GM18858 (cell line): ENCODE results near the gene MPHOSPH10.
"Not testable (repeated sequence)": the region's sequence is repeated elsewhere in the genome, so short reads cannot be mapped to it uniquely, and the experiment has no call there.

Experiments
- ATAC-seq: cut with Tn5 transposase; IDR thresholded peaks from one replicate; pipeline ENCODE4 v1.9.1; 2021; ENCODE audit not compliant: unreplicated experiment

MPHOSPH10 gene, protein sequence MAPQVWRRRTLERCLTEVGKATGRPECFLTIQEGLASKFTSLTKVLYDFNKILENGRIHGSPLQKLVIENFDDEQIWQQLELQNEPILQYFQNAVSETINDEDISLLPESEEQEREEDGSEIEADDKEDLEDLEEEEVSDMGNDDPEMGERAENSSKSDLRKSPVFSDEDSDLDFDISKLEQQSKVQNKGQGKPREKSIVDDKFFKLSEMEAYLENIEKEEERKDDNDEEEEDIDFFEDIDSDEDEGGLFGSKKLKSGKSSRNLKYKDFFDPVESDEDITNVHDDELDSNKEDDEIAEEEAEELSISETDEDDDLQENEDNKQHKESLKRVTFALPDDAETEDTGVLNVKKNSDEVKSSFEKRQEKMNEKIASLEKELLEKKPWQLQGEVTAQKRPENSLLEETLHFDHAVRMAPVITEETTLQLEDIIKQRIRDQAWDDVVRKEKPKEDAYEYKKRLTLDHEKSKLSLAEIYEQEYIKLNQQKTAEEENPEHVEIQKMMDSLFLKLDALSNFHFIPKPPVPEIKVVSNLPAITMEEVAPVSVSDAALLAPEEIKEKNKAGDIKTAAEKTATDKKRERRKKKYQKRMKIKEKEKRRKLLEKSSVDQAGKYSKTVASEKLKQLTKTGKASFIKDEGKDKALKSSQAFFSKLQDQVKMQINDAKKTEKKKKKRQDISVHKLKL

DNA sequence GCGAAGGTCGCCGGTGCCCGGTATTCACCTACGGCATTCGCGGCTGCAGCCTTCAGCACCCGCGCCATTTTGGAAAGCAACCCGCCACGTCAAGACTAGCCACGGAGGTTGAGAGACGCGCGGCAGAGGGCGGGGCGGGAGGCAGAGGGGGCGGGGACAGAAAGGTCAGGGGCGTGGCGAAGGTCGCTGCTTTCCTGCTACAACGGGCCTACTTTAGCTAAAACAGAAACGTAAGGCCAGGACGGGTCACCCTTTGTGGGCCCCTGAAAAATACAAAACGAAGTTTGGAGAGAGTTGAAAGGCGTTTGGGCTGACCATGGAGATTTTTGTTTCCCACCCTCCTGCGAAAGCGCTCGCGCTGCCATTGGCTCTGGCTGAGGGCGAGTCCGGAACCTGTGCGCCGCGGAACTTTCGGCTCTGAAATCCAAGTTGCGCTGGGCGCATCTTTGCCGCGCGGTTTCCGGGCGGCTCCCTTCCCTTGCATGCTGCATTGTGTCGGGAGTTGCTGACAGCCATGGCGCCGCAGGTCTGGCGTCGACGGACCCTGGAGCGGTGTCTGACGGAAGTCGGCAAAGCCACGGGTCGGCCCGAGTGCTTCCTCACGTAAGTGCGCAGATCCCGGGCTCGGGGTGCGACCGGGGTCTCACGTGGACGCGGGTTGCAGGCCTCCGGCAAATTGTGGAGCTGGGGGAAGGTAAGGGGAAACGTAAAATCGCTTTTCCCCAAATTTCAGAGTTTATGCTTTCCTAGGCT lies at the start of gene MPHOSPH10, which contains the start of gene MCEE:
MPHOSPH10 (plus strand) TSS at position 483 of the 753 bp plus-strand sequence; CDS start at position 515, 32 bp downstream.
MCEE (minus strand) TSS at position 78 of the 753 bp plus-strand sequence; CDS start at position 68, 10 bp downstream.
- ATAC-seq, result peak; percentile 91

DNA sequence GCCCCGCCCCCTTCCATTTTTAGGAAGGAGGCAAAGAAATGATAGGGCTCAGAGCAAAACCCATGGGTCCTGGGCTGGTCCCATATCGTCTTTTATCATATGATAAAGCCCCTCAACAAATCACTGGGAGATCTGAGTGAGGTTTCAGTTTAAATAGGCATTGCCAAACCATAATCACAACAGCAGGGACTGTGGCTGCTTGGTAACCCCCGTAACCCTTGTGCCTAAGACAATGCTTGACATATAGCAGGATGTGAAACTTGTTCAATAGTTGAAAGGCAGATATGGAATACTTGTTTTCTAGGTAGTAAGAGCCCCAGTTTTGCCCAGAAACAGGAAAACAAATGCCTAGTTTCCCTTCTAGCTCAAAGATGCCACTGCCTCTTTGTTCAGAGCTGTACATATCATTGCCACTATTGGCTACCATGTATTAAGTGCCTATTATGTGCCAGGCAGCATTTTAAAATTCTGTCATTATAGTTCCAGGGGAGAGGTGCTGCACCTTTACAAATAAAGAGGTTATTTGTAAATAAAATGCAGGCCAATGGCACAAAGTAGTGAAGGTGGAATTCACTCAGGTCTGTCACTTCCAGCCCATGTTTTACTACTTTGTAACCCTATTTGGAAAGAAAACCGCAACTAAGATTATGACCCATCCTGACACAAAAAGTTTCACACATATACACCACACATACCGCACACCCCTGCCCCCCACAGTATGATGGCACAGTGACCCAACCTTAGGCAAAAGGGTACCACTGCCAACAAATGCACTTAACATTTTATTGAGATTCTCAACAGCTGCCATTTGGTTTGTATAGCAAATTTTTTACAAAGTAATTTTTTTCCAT lies 47.8 kb upstream of the MPHOSPH10 start:
- ATAC-seq, result peak; percentile 43

DNA sequence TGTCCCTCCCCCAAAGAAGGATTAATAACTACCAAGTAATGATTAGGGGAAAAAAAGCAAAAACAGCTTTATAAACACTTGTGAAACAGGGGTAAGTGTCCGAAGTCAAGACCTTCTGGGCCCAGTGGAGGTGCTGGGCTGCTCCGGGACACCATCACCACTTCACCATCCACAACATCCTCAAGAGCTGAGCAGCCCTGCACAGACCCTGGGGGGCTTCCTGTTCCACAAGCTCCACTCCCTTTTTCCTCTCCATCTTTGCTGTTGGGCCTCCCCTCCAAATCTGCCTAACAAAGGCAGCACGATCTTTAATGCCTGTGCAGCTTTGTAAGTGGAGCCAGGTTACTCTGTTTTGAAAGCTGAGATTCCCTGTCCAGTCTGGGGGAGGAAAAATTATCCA lies 47.1 kb upstream of the MPHOSPH10 start:
- not testable (repeated sequence) for ATAC-seq

DNA sequence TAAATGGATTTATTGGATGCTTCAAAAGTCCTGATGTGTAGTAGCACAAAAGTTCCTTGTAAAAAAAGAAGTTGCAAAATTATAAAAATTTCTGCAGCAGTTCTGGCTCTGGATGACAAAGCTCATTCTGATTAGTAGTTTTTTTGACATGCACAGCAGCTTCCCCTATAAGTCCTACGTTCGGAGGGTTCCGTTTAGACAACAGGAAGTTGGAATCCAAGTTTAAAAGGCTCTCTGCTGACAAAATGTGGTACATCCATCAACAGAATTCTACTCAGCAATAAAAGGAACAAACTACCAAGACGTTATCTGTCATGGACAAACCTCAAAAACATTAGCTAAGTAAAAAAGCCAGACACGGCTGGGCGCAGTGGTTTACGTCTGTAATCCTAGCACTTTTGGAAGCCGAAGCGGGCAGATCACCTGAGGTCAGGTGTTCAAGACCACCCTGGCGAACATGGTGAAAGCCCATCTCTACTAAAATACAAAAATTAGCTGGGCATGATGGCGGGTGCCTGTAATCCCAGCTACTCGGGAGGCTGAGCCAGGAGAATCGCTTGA lies 46.6 kb upstream of the MPHOSPH10 start:
- ATAC-seq, result not testable (repeated sequence)

DNA sequence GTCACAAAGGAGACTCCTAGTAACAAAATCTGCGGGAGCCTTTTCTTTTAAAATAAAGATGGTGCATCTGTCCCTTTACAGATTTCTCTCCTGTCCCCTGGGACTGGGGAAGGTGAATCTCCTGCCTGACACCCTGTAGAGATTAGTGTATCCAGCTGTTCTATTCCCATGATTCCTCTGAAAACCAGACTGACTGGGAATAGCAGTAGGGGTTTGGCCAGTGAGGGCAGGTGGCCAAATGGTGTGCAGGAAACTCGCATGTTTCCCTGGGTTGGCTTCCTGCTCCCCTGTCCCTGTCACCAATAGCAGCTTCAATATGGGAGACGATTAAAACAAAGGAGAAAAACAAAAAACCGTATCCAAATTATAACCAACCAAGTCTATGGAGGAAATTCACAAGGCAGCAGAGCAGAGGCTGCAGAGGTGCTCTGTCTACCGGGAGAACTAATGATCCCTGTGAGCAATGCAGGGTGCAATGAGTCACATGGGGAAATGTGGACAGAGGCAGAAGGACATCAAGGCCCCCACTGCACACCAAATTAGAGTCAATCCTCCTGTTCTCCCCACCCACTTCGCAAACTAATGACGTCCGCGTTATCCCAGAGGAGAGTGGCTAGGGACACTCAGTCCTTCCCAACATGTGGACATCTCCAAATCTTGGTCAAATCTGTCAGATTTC lies 45.0 kb upstream of the MPHOSPH10 start:
- ATAC-seq, result not testable (repeated sequence)

DNA sequence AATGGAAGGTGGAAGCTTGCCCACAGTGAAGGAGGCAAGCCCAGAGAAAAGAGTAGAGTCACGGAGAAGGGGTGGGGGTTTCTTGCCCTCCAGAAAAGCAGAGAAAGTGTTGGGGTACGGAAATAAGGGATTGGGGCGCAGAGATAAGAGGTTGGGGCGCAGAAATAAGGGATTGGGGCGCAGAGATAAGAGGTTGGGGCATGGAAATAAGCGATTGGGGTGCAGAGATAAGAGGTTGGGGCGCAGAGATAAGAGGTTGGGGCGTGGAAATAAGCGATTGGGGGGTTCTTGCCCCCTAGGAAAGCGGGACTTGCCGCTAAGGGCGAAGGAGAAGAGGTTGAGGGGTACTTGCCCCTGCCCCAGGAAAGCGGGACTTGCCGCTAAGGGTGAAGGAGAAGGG lies 41.0 kb upstream of the MPHOSPH10 start:
- not testable (repeated sequence) for ATAC-seq

DNA sequence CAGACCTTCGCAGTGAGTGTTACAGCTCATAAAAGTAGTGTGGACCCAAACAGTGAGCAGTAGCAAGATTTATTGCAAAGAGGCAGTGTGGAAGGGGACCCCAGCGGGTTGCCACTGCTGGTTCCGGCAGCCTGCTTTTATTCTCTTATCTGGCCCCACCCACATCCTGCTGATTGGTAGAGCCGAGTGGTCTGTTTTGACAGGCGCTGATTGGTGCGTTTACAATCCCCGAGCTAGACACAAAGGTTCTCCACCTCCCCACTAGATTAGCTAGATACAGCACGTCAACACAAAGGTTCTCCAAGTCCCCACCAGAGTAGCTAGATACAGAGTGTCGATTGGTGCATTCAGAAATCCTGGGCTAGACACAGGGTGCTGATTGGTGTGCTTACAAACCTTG lies 38.6 kb upstream of the MPHOSPH10 start:
- ATAC-seq, result not testable (repeated sequence)

DNA sequence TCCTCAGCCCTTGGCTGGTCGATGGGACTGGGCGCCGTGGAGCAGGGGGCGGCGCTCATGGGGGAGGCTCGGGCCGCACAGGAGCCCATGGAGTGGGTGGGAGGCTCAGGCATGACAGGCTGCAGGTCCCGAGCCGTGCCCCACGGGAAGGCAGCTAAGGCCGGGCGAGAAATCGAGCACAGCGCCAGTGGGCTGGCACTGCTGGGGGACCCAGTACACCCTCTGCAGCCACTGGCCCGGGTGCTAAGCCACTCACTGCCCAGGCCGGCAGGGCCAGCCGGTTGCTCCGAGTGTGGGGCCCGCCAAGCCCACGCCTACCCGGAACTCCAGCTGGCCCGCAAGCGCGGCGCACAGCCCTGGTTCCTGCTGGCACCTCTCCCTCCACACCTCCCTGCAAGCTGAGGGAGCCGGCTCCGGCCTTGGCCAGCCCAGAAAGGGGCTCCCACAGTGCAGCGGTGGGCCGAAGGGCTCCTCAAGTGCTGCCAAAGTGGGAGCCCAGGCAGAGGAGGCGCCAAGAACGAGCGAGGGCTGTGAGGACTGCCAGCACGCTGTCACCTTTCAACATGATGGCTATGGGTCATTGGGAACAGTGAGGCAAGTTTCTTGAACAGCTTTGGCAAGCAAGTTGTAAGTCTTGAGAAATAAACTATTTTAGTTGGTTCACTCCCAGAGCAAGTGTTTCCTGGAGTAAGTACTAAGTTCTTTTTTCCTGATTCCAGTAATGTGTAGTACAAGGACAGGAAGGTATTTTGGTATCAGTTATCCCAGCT lies 37.8 kb upstream of the MPHOSPH10 start:
- ATAC-seq, result not testable (repeated sequence)

DNA sequence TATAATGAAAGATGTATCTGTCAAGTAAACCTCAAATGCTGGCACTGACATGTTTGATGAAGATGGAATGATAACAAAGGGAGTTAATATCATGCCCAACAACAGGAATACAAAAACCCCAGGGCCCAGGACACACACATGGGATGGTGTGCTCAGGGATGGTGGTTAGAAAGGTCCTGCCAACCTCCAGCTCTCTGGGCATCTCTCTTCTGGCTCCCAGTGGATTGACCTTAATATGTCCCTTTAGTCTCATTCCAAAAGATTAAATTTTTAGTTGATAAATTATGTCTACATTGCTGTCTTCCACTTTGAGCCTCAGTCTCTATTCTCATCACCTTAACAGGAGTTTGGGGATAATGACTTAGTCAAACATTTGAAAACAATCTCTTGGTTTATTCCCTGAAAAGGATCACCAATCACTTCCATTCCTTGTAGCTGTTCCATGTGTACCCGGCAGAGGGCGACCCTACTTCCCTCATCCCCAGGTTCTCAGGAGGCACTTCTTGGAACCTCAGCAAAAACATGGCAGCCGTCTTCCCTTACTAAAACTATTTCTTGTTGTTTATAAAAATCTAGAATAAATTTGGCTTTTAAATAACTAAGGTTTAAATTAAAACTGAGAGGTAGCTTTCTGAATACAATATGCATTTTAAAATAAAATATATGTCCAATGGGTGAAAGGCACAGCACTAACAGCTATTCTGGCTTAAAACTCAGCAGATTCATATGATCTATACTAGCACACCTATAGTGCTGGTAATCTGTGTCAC lies 30.1 kb upstream of the MPHOSPH10 start:
- no peak for ATAC-seq

DNA sequence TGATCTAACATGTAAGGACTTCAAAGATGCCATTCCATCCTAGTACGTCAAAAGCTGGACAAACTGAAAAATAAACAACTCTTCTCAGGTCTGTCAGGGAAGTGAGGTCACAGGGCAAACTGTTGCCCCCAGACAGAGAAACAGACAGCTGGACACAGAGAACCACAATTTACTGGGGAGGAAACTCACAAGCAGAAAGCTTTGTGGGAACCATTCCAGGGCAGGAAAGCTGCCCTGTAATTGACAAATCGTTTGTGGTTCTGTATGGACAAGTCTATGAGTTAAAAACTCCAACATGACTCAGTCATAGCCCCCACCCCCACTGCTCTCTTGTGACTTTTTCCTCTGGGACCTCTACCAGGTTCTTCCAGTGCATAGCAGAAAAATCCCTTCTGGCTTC lies 28.8 kb upstream of the MPHOSPH10 start:
- ATAC-seq, result no peak

DNA sequence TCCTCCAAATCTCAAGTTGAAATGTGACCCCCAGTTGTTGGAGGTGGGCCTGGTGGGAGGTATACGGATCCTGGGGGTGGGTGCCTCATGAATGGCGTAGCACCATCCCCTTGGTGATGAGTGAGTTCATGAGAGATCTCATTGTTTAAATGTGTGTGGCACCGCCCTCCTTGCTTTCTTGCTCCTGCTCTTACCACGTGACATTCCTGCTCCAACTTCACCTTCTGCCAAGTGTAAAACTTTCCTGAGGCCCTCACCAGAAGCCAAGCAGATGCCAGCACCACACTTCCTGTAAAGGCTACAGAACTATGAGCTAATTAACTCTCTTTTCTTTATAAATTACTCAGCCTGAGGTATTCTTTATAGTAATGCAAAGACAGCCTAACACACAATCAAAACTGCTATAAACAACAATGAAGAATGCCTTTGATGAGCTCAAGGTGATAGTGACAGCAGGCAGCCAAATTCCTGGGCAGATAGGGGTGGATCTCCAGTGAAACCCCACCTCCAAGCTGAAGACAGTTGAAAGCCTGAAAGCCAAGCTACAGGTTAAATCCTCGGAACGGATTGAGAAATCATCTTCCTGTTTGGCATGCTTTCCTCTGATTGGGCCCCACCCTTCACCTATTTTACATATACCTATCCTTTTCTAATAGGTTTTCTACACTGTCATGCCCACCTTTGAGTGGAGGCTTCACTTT lies 27.3 kb upstream of the MPHOSPH10 start:
- no peak for ATAC-seq

DNA sequence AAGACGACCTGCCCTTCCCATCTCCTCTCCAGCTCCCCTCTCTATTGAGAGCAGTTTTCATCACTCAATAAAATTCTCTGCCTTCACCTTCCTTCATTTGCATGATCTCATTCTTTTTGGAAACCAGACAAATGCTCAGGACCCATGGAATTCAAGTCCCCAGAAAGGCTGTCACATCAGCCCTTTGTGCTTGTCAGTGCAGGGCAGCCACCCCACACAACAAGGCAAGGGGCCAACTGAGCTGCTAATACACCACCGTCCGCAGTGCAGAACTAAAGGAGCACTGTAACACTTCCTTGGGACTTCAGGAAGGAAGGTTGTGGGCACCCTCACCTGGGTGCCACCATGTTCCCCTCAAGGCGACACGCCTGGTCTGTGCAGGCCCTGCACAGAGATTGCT lies 26.6 kb upstream of the MPHOSPH10 start:
- ATAC-seq, result no peak

DNA sequence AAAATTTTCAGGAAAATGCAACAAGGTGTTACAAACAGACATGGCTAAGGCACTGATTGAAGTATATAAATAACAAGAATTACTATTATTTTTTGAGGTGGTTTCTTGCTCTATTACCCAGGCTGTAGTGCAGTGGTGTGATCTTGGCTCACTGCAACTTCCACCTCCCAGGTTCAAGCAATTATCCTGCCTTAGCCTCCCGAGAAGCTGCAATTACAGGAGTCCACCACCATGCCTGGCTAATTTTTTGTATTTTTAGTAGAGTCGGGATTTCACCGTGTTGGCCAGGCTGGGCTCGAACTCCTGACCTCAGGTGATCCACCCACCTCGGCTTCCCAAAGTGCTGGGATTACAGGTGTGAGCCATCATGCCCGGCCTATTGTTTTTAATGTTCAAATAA lies 24.0 kb upstream of the MPHOSPH10 start:
- not testable (repeated sequence) for ATAC-seq

DNA sequence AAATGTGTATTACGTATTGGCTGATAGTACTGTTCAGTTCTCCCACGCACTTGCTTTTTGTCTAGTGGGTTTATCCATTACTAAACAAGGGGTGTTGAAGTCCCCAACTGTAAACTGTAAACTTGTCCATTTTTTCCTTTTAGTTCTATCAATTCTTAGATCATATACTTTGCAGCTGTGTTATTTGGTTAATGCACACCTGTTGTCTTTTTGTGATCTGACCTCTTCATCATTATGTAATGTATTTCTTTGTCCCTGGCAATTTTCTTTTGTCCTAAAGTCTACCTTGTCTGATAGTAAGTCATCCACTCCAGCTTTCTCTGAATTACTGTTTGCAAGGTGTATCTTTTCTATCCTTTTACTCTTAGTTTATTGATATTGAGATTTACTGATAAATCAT lies 22.3 kb upstream of the MPHOSPH10 start:
- no peak for ATAC-seq

DNA sequence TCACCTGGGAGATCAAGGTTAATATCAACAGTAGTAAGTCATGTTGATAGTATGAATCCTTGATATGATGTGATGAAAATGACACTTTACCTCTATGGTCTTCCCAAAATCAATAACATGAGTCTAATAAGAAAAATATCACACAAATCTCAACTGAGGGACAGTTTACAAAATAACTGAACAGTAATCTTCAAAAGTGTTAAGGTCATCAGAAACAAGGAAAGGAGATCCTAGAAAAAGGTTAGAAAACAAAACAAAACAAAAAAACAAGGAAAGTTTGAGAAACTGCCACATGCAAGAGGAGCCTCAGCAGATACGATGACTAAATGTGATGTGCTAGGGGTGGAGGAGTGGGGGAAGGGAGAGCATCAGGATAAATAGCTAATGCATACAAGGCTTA lies 16.6 kb upstream of the MPHOSPH10 start:
- ATAC-seq, result no peak

DNA sequence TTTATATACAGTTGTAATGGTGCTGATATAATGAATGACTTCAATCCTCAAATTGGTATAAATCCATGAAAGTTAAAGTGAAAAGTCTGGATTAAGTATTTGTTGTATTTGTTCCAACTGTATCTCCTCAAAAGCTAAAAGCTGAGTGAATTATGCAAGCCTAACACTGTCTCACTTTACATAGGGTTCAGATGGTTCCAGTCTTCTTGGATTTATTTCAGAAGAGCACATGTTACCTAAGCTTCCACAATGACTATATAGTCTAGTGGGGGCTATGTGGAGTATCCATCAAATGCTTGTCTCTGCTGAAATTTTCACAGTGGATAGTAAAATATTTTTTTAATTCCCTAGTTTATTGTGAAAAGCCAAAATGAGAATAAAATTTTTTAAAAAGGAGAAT lies 13.4 kb upstream of the MPHOSPH10 start:
- no peak for ATAC-seq

DNA sequence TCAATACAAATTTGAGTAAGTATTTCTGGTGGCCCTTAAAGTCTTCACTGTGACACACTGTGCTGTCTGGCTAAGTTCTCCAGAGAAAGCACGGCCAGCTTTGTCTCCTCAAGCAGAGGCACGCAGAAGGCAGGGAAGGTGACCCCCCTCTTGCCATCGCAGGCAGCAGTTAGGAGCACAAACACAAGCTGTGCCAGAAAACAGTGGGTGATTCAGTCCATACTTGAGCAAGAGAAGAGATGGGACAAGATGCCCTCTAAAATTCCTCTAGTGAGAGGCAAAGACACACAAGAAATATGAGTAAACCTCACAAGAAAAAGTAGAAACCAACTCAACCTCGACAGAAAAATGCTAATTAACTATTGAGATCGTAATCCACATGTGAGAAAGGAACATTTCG lies 10.2 kb upstream of the MPHOSPH10 start:
- ATAC-seq, result no peak

DNA sequence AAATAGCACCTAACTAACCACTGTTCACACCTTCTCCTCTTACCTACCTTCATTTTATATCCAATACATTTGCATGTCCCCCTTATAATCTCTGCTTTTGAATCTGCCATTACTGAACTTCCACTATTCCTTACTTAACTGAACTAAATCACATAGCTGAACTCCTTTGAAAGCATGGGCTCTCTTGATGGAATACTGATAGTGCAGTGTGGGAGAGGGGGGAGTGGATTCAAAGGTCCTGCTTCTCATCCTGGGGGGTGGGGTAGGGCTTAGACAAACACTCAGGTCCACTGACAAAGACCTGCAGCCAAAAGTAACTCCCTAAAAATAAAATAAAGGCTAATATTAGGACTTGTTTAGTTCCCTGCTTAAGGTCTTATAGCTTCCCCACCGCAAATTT lies 9.0 kb upstream of the MPHOSPH10 start:
- ATAC-seq, result no peak
